NCI-H2196 (cell line): Measurements from ENCODE around the gene DNAJC16.

Source experiments
- DNase-seq: peaks from one replicate; lab custom pipeline; 2025; ENCODE audit not compliant: unreplicated experiment; lab: John Stamatoyannopoulos, UW

DNAJC16 gene

GRCh38 chr1:15618655-15619525, 92.2 kb downstream of the DNAJC16 start:
- no peak for DNase-seq

- peak; percentile 28 for DNase-seq
Measured at GRCh38 chr1:15620155-15620545, 93.5 kb downstream of the DNAJC16 start.

GRCh38 chr1:15620902-15621682, 94.4 kb downstream of the DNAJC16 start:
- no peak for DNase-seq

- DNase-seq = no peak
Measured at GRCh38 chr1:15621975-15622374, 95.3 kb downstream of the DNAJC16 start.

GRCh38 chr1:15622712-15623373, 96.2 kb downstream of the DNAJC16 start:
- no peak for DNase-seq

GRCh38 chr1:15623435-15623834, 96.8 kb downstream of the DNAJC16 start:
- no peak for DNase-seq

- no peak for DNase-seq
Measured at GRCh38 chr1:15624133-15624714, 97.6 kb downstream of the DNAJC16 start.

- no peak for DNase-seq
Measured at GRCh38 chr1:15625056-15625917, 98.6 kb downstream of the DNAJC16 start.
